ENCODE data around the gene PKN2.

- TF ChIP-seq CTCF (tag by site-specific recombination; IDR thresholded peaks at IDR 0.05) (no peak), ZNF776 (tag by site-specific recombination; IDR thresholded peaks at IDR 0.05; ENCODE audit: borderline replicate concordance) (no peak)
Observed at GRCh38 chr1:88741413-88741812, 57.3 kb downstream of the PKN2 start.

Measured in HEK293 (cell line).